Trophoblast cell (in vitro differentiated cells and primary cell): Measurements from ENCODE around the gene CLDN15.

Experiments
- DNase-seq, 2 donors: peaks; one replicate each; pipeline ENCODE4 v3.0.0-alpha.2; 2016
- H2AFZ ChIP-seq: 2 replicates; pipeline ENCODE4 v1.6.1; 2013; ENCODE audit warnings: low read length, moderate library complexity, mild to moderate bottlenecking; ENCODE audit not compliant: insufficient read depth, poor library complexity
- H2AK5ac ChIP-seq: 2 replicates; pipeline ENCODE4 v1.6.1; 2013; ENCODE audit warnings: mild to moderate bottlenecking, low read length
- H2BK120ac ChIP-seq: 2 replicates; pipeline ENCODE4 v1.6.1; 2013; ENCODE audit warnings: low read length, mild to moderate bottlenecking, moderate library complexity; ENCODE audit not compliant: insufficient read depth, poor library complexity
- H2BK12ac ChIP-seq: 2 replicates; pipeline ENCODE4 v1.6.1; 2013; ENCODE audit warnings: mild to moderate bottlenecking, low read length, moderate library complexity
- H2BK5ac ChIP-seq: 2 replicates; pipeline ENCODE4 v1.6.1; 2013; ENCODE audit warnings: low read length, low read depth, moderate library complexity, mild to moderate bottlenecking; ENCODE audit not compliant: poor library complexity
- H3K14ac ChIP-seq: 2 replicates; pipeline ENCODE4 v1.6.1; 2013; ENCODE audit warnings: mild to moderate bottlenecking, low read length
- H3K18ac ChIP-seq: 2 replicates; pipeline ENCODE4 v1.6.1; 2013; ENCODE audit warnings: mild to moderate bottlenecking, low read length
- H3K23ac ChIP-seq: 2 replicates; pipeline ENCODE4 v1.6.1; 2013; ENCODE audit warnings: low read length
- H3K27ac ChIP-seq: 2 replicates; pipeline ENCODE4 v1.5.1; 2013; ENCODE audit warnings: low read depth, mild to moderate bottlenecking, inconsistent platforms, low read length, moderate library complexity
- H3K27me3 ChIP-seq: 2 replicates; pipeline ENCODE4 v1.6.1; 2013; ENCODE audit warnings: inconsistent platforms, mild to moderate bottlenecking, low read length, moderate library complexity; ENCODE audit not compliant: insufficient read depth
- H3K36me3 ChIP-seq, 2 experiments: 1 replicate in 1 of 2; 2 replicates in 1 of 2; pipeline ENCODE4 v1.6.1; 2013; ENCODE audit warnings: low read length in 2 of 2, mild to moderate bottlenecking in 2 of 2, moderate library complexity in 1 of 2; ENCODE audit not compliant: insufficient read depth in 2 of 2, control insufficient read depth in 1 of 2
- H3K4ac ChIP-seq: 2 replicates; pipeline ENCODE4 v1.6.1; 2013; ENCODE audit warnings: low read depth, mild to moderate bottlenecking, low read length, moderate library complexity
- H3K4me1 ChIP-seq, 2 experiments: 1 replicate in 1 of 2; 2 replicates in 1 of 2; pipeline ENCODE4 v1.6.1; 2013; ENCODE audit warnings: low read length in 2 of 2, mild to moderate bottlenecking in 2 of 2, moderate library complexity in 1 of 2; ENCODE audit not compliant: insufficient read depth in 2 of 2, control insufficient read depth in 1 of 2
- H3K4me2 ChIP-seq: 2 replicates; pipeline ENCODE4 v1.6.1; 2013; ENCODE audit warnings: inconsistent platforms, mild to moderate bottlenecking, low read length, moderate library complexity
- H3K4me3 ChIP-seq: 2 replicates; pipeline ENCODE4 v1.5.1; 2013; ENCODE audit warnings: mild to moderate bottlenecking, low read depth, low read length, inconsistent platforms
- H3K79me1 ChIP-seq: one replicate; pipeline ENCODE4 v1.6.1; 2013; ENCODE audit warnings: low read length
- H3K79me2 ChIP-seq: 2 replicates; pipeline ENCODE4 v1.6.1; 2013; ENCODE audit warnings: low read length, mild to moderate bottlenecking; ENCODE audit not compliant: control insufficient read depth, insufficient read depth, poor library complexity
- H3K9ac ChIP-seq: 2 replicates; pipeline ENCODE4 v1.6.1; 2013; ENCODE audit warnings: mild to moderate bottlenecking, low read length
- H3K9me3 ChIP-seq: 2 replicates; pipeline ENCODE4 v1.6.1; 2013; ENCODE audit warnings: low read depth, mild to moderate bottlenecking, control low read depth, inconsistent platforms, low read length; ENCODE audit not compliant: insufficient read depth
- H4K12ac ChIP-seq: 2 replicates; pipeline ENCODE4 v1.6.1; 2013; ENCODE audit warnings: low read depth, mild to moderate bottlenecking, low read length, moderate library complexity
- H4K8ac ChIP-seq: 2 replicates; pipeline ENCODE4 v1.6.1; 2013; ENCODE audit warnings: low read depth, mild to moderate bottlenecking, low read length, moderate library complexity
- H4K91ac ChIP-seq: one replicate; pipeline ENCODE4 v1.6.1; 2013; ENCODE audit warnings: low read depth, mild to moderate bottlenecking, low read length, moderate library complexity
- WGBS: extraction: QIAGEN DNeasy Blood & Tissue Kit; methylation state at CpG from one replicate; pipeline ENCODE4 v1.1.7; 2013; ENCODE audit warnings: missing lambda C conversion rate; ENCODE audit not compliant: insufficient read length, insufficient coverage; ENCODE audit errors: extremely low coverage; 5-methylcytosine and 5-hydroxymethylcytosine counted together

CLDN15 gene

GRCh38 chr7:101239951-101240220 is 2.3 kb upstream of the CLDN15 start:
- Histone ChIP-seq H3K18ac (no peak overlapping the region), H4K12ac (peak overlapping the region; percentile 1), H3K9me3 (no peaks in the 10 kb centered on the region), H2BK120ac (no peak overlapping the region), H3K4me2 (no peak overlapping the region), H3K4me3 (no peak overlapping the region), H2BK5ac (no peak overlapping the region), H3K9ac (no peak overlapping the region), H4K91ac (peak overlapping the region; percentile 87), H3K14ac (no peak overlapping the region), H3K79me2 (peaks cover 4% of the 10 kb centered on the region), H3K36me3 (peaks cover 34 to 44% of the 10 kb centered on the region in 2 experiments), H2AK5ac (peak overlapping the region; percentile 1), H4K8ac (no peak overlapping the region), H3K27ac (peak overlapping the region; percentile 86), H3K23ac (no peak overlapping the region), H3K4ac (no peak overlapping the region), H3K27me3 (no peaks in the 10 kb centered on the region), H2BK12ac (no peak overlapping the region), H3K4me1 (peaks cover 10 to 25% of the 10 kb centered on the region in 2 experiments), H3K79me1 (peaks cover 10% of the 10 kb centered on the region), H2AFZ (no peak overlapping the region)
- WGBS = no CpG with 5 or more reads among the region's 9 CpGs
- DNase-seq = no peak

- WGBS = no CpG with 5 or more reads among the region's 27 CpGs
- Histone ChIP-seq H3K14ac (peak overlapping the region; percentile 56), H3K79me1 (peaks cover 6% of the 10 kb centered on the region), H3K27ac (peak overlapping the region; percentile 86), H3K79me2 (peaks cover under 1% of the 10 kb centered on the region), H3K4me3 (no peak overlapping the region), H2BK5ac (peak overlapping the region; percentile 44), H3K4me1 (peaks cover 10 to 25% of the 10 kb centered on the region in 2 experiments), H3K18ac (peak overlapping the region; percentile 56), H2AK5ac (peak overlapping the region; percentile 20), H3K36me3 (peaks cover 34 to 46% of the 10 kb centered on the region in 2 experiments), H3K23ac (no peak overlapping the region), H3K9ac (no peak overlapping the region), H4K91ac (peak overlapping the region; percentile 87), H4K12ac (peak overlapping the region; percentile 1), H2AFZ (peak overlapping the region; percentile 19), H2BK120ac (peak overlapping the region; percentile 8), H3K4ac (peak overlapping the region; percentile 22), H3K27me3 (no peaks in the 10 kb centered on the region), H3K9me3 (no peaks in the 10 kb centered on the region), H2BK12ac (no peak overlapping the region), H3K4me2 (peak overlapping the region; percentile 15), H4K8ac (peak overlapping the region; percentile 57)
- no peak for DNase-seq
Observed at GRCh38 chr7:101239191-101239950, 1.8 kb upstream of the CLDN15 start.

DNA sequence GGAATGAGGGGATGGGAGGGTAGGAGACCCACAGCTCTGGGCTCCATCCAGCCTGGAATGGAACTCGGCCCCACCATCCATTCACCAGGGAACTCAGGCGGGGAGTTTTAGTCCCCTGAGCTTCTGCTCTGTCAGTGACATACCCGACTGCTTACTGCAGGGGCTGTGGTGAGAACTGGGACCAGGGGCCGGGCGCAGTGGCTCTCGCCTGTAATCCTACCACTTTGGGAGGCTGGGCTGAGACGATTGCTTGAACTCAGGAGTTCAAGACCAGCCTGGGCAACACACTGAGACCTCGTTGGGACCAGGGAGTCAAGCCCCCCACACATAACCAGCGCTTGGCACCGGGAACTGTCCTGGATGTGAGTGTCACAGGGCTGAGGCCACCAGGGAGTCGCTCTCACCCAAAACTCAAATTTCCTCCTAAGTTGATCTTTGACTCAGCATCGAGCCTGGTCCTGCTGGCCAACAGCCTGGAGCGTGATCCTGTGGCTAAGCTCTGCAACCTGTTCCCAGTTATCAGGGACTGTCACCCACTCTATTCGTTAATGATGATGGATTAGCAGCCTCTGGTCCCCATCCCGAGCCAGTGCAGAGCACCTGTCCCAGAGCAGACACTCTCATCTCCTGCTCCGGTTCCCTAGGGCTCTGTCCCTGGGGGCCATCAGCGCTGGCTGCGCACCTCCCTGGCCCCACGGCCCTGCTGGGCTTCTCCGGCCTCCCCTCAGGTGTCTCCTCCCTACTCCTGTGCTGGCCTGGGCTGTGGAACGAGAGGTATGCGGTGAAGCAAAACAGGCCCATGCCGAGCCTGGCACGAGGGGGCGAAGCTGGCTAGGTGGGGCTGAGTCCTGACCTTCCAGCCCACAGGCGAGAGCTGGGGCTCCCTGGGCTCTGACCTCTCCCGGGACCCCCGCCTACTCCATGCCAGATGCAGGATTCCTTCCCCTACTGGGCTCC is 902 bp upstream of the CLDN15 start:
- Histone ChIP-seq H3K27me3 (no peaks in the 10 kb centered on the region), H2BK12ac (peak overlapping the region; percentile 6), H2AFZ (no peak overlapping the region), H2AK5ac (no peak overlapping the region), H3K79me1 (peaks cover 5% of the 10 kb centered on the region), H3K79me2 (no peaks in the 10 kb centered on the region), H3K4me2 (no peak overlapping the region), H4K8ac (peak overlapping the region; percentile 10), H3K23ac (no peak overlapping the region), H4K91ac (no peak overlapping the region), H3K4me3 (no peak overlapping the region), H2BK120ac (no peak overlapping the region), H3K27ac (peak overlapping the region; percentile 86), H3K4ac (no peak overlapping the region), H4K12ac (peak overlapping the region; percentile 13), H3K9ac (no peak overlapping the region), H3K18ac (peak overlapping the region; percentile 15), H3K14ac (peak overlapping the region; percentile 16), H3K4me1 (peaks cover 10 to 21% of the 10 kb centered on the region in 2 experiments), H3K36me3 (peaks cover 34 to 44% of the 10 kb centered on the region in 2 experiments), H2BK5ac (no peak overlapping the region), H3K9me3 (no peaks in the 10 kb centered on the region)
- no peak for DNase-seq
- no CpG with 5 or more reads among the region's 28 CpGs for WGBS

- Histone ChIP-seq H2BK120ac (no peak overlapping the region), H3K79me2 (no peaks in the 10 kb centered on the region)
- WGBS = no CpG with 5 or more reads among the region's 21 CpGs
Observed at GRCh38 chr7:101236292-101236835, 1.2 kb downstream of the CLDN15 start.

More at GRCh38 chr7:101236292-101236835, 1.2 kb downstream of the CLDN15 start:
- Histone ChIP-seq H3K14ac (no peak overlapping the region), H2BK5ac (no peak overlapping the region), H3K36me3 (peaks cover 34 to 43% of the 10 kb centered on the region in 2 experiments), H3K4ac (no peak overlapping the region), H3K4me2 (no peak overlapping the region), H3K4me1 (peaks cover 15 to 31% of the 10 kb centered on the region in 2 experiments), H3K23ac (no peak overlapping the region), H3K9ac (no peak overlapping the region), H4K12ac (no peak overlapping the region), H4K91ac (no peak overlapping the region), H3K27me3 (no peaks in the 10 kb centered on the region), H3K18ac (no peak overlapping the region), H3K9me3 (no peaks in the 10 kb centered on the region), H3K4me3 (no peak overlapping the region), H2AK5ac (no peak overlapping the region), H2AFZ (no peak overlapping the region), H3K79me1 (peaks cover 13% of the 10 kb centered on the region), H2BK12ac (no peak overlapping the region), H3K27ac (no peak overlapping the region), H4K8ac (no peak overlapping the region)
- DNase-seq = no peak
